GM20000 (cell line): ENCODE results near the gene CWH43.
"Not testable (repeated sequence)": the region's sequence is repeated elsewhere in the genome, so short reads cannot be mapped to it uniquely, and the experiment has no call there.

Source experiments
- DNase-seq: peaks from one replicate; pipeline ENCODE4 v3.0.0; 2012; ENCODE audit warnings: low spot score
- TF ChIP-seq, protein P1 (sequence below): IDR thresholded peaks from 2 replicates; pipeline ENCODE4 v1.5.1; 2012; ENCODE audit warnings: mild to moderate bottlenecking, control low read depth; ENCODE audit errors: extremely low read depth, missing control alignments

CWH43 gene

DNA sequence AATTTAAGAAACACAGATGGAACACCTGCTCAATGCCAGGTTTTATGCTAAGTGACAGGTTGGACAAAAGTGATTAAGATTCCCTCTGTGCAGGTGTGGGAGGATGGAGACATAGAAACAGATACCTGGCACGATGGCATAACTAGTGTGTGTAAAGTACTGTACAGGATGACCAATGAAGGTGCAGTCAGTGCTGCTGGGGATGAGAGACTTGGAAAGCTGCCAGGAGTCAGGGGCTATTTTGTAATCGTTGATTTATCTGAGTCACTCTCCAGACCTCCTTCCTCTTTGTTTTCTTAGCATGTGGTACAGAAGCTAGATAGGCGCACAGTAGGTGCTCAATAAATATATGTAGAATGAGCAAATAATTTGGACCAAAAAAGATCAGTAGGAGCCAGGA, 58.2 kb downstream of the CWH43 start:
- no peak for DNase-seq
- TF ChIP-seq, protein P1, sequence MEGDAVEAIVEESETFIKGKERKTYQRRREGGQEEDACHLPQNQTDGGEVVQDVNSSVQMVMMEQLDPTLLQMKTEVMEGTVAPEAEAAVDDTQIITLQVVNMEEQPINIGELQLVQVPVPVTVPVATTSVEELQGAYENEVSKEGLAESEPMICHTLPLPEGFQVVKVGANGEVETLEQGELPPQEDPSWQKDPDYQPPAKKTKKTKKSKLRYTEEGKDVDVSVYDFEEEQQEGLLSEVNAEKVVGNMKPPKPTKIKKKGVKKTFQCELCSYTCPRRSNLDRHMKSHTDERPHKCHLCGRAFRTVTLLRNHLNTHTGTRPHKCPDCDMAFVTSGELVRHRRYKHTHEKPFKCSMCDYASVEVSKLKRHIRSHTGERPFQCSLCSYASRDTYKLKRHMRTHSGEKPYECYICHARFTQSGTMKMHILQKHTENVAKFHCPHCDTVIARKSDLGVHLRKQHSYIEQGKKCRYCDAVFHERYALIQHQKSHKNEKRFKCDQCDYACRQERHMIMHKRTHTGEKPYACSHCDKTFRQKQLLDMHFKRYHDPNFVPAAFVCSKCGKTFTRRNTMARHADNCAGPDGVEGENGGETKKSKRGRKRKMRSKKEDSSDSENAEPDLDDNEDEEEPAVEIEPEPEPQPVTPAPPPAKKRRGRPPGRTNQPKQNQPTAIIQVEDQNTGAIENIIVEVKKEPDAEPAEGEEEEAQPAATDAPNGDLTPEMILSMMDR = no peak

DNA sequence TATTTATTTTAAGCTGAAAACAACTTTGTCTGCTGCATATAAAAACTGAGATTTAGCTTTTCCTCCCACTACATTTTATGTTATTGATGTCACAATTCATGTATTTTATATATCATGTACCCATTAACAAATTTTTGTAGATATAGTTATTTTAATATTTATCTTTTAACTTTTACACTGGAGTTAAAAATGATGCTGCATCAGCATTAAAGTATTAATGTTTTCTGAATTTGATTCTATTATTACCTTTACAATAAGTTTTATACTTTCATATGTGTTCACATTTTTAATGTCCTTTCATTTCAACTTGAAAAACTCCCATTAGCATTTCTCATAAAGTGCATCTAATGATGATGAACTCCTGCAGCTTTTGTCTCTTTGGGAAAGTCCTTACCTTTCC, 72.2 kb downstream of the CWH43 start:
- no peak for DNase-seq
- TF ChIP-seq, protein P1 = no peak

GRCh38 chr4:49063670-49064069, 77.6 kb downstream of the CWH43 start:
- no peak for DNase-seq
- TF ChIP-seq, protein P1 = no peak

GRCh38 chr4:49072196-49072595, 86.1 kb downstream of the CWH43 start:
- DNase-seq = not testable (repeated sequence)

DNA sequence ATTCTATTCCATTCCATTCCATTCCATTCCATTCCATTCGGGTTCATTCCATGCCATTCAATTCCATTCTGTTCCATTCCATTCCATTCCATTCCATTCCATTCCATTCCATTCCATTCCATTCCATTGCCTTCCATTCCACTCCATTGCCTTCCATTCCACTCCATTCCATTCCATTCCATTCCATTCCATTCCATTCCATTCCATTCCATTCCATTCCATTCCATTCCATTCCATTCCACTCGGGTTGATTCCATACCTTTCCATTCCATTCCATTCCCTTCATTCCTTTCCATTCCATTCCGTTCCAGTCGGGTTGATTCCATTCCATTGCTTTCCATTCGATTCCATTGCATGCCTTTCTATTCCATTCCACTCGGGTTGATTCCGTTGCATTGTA, 105.8 kb downstream of the CWH43 start:
- DNase-seq = not testable (repeated sequence)

- not testable (repeated sequence) for DNase-seq
These were observed 106.6 kb downstream of the CWH43 start for GRCh38 chr4:49092608-49093135.

DNA sequence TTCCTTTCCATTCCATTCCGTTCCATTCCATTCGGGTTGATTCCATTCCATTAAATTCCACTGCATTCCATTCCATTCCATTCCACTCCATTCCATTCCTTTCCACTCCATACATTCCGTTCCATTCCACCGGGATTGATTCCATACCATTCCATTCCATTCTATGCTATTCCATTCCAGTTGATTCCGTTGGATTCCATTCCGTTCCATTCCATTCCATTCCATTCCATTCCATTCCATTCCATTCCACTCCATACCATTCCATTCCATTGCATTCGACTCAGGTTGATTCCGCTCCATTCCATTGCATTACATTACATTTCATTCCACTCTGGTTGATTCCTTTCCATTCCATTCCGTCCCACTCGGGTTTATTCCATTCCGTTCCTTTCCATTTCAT, 110.1 kb downstream of the CWH43 start:
- DNase-seq = not testable (repeated sequence)

GRCh38 chr4:49096627-49097026, 110.6 kb downstream of the CWH43 start:
- not testable (repeated sequence) for DNase-seq

DNA sequence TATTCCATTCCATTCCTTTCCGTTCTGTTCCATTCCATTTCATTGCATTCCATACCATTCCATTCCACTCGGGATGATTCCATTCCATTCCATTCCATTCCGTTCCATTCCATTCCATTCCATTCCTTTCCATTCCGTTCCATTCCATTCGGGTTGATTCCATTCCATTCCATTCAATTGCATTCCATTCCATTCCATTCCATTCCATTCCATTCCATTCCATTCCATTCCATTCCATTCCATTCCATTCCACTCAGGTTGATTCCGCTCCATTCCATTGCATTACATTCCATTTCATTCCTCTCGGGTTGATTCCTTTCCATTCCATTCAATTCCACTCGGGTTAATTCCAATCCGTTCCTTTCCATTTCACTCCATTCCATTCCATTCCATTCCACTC, 111.0 kb downstream of the CWH43 start:
- not testable (repeated sequence) for DNase-seq

DNA sequence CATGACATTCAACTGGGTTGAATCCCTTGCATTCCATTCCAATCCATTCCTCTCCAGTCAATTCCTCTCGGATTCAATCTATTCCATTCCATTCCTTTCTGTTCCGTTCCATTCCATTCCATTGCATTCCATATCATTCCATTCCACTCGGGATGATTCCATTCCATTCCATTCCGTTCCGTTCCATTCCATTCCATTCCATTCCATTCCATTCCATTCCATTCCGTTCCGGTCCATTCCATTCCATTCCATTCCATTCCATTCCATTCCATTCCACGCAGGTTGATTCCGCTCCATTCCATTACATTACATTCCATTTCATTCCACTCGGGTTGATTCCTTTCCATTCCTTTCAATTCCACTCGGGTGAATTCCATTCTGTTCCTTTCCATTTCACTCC, 111.4 kb downstream of the CWH43 start:
- DNase-seq = not testable (repeated sequence)

GRCh38 chr4:49098034-49098759, 112.1 kb downstream of the CWH43 start:
- not testable (repeated sequence) for DNase-seq

DNA sequence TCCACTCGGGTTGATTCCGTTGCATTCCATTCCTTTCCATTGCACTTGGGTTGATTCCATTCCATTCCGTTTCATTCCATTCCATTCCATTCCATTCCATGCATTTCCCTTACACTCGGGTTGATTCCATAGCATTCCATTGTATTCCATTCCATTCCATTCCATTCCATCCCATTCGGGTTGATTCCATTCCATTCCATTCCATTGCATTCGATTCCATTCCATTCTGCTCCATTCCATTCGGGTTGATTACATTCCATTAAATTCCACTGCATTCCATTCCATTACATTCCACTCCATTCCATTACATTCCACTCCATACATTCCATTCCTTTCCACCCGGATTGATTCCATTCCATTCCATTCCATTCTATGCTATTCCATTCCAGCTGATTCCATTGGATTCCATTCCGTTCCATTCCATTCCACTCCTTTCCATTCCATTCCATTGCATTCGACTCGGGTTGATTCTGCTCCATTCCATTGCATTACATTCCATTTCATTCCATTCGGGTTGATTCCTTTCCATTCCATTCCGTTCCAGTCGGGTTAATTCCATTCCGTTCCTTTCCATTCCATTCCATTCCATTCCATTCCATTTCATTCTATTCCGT, 113.9 kb downstream of the CWH43 start:
- not testable (repeated sequence) for DNase-seq

DNA sequence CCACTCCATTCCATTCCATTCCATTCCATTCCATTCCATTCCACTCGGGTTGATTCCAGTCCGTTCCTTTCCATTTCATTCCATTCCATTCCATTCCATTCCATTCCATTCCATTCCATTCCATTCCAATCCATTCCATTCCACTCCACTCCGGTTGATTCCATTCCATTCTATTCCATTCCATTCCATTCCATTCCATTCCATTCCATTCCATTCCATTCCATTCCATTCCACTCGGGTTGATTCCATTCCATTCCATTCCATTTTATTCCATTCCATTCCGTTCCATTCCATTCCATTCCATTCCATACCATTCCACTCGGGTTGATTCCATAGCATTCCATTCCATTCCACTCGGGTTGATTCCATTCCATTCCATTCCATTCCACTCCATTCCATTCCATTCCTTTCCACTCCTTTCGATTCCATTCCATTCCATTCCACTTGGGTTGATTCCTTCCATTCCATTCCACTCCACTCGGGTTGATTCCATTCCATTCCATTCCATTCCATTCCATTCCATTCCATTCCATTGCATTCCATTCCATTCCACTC, 116.3 kb downstream of the CWH43 start:
- DNase-seq = not testable (repeated sequence)

DNA sequence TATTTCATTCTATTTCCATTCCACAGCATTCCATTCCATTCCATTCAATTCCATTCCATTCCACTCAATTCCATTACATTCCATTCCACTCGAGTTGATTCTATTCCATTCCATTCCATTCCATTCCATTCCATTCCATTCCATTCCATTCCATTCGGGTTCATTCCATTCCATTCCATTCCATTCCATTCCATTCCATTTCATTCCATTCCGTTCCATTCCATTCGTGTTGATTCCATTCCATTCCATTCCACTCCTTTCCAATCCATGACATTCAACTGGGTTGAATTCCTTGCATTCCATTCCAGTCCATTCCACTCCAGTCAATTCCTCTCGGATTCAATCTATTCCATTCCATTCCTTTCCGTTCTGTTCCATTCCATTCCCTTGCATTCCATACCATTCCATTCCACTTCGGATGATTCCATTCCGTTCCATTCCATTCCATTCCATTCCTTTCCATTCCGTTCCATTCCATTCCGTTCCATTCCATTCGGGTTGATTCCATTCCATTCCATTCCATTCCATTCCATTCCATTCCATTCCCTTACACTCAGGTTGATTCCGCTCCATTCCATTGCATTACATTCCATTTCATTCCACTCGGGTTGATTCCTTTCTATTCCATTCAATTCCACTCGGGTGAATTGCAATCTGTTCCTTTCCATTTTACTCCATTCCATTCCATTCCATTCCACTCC, 117.5 kb downstream of the CWH43 start:
- not testable (repeated sequence) for DNase-seq

GRCh38 chr4:49104231-49104930, 118.3 kb downstream of the CWH43 start:
- DNase-seq = not testable (repeated sequence)

DNA sequence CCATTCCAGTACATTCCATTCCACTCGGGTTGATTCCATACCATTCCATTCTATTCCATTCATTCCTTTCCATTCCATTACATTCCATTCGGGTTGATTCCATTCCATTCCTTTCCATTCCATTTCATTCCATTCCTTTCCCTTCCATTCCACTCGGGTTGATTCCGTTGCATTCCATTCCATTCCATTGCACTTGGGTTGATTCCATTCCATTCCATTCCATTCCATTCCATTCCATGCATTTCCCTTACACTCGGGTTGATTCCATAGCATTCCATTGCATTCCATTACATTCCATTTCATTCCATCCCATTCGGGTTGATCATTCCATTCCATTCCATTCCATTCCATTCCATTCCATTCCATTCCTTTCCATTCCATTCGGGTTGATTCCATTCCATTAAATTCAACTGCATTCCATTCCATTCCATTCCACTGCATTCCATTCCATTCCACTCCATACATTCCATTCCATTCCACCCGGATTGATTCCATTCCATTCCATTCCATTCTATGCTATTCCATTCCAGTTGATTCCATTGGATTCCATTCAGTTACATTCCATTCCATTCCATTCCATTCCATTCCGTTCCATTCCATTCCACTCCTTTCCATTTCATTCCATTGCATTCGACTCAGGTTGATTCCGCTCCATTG, 119.3 kb downstream of the CWH43 start:
- DNase-seq = not testable (repeated sequence)
